ENCODE data around the gene GRXCR2.
"Not testable (repeated sequence)": the region's sequence is repeated elsewhere in the genome, so short reads cannot be mapped to it uniquely, and the experiment has no call there.

Gene GRXCR2

GRCh38 chr5:145898171-145898570 lies 25.4 kb upstream of the GRXCR2 start:
- no peak for TF ChIP-seq CTCF (conservative IDR thresholded peaks at IDR 0.05; ENCODE audit: control insufficient read depth, insufficient read depth, low read depth, low read length)
- no peak overlapping the region for H3K4me3 ChIP-seq (ENCODE audit: control insufficient read depth, low read depth, low read length)
- no peak for DNase-seq (ENCODE audit: low read depth)

- not testable (repeated sequence) for H3K4me3 ChIP-seq (ENCODE audit: control insufficient read depth, low read depth, low read length); DNase-seq (ENCODE audit: low read depth)
These were observed 18.6 kb upstream of the GRXCR2 start for GRCh38 chr5:145891378-145891777.

GRCh38 chr5:145889611-145890010 lies 16.8 kb upstream of the GRXCR2 start:
- H3K4me3 ChIP-seq (ENCODE audit: control insufficient read depth, low read depth, low read length), result no peak overlapping the region
- DNase-seq (ENCODE audit: low read depth), result no peak
- TF ChIP-seq CTCF (conservative IDR thresholded peaks at IDR 0.05; ENCODE audit: control insufficient read depth, insufficient read depth, low read depth, low read length), result no peak

GRCh38 chr5:145887976-145888574 lies 15.3 kb upstream of the GRXCR2 start:
- DNase-seq (ENCODE audit: low read depth), result peak; percentile 60
- peak; percentile 86 for TF ChIP-seq CTCF (conservative IDR thresholded peaks at IDR 0.05; ENCODE audit: control insufficient read depth, insufficient read depth, low read depth, low read length)

GRCh38 chr5:145887217-145887616 lies 14.4 kb upstream of the GRXCR2 start:
- TF ChIP-seq CTCF (conservative IDR thresholded peaks at IDR 0.05; ENCODE audit: control insufficient read depth, insufficient read depth, low read depth, low read length), result no peak
- DNase-seq (ENCODE audit: low read depth), result no peak
- no peak overlapping the region for H3K4me3 ChIP-seq (ENCODE audit: control insufficient read depth, low read depth, low read length)

More at GRCh38 chr5:145887976-145888574, 15.3 kb upstream of the GRXCR2 start:
- H3K4me3 ChIP-seq (ENCODE audit: control insufficient read depth, low read depth, low read length), result no peak overlapping the region

GRCh38 chr5:145874765-145875164 lies 2.0 kb upstream of the GRXCR2 start:
- no peak overlapping the region for H3K4me3 ChIP-seq (ENCODE audit: control insufficient read depth, low read depth, low read length)
- TF ChIP-seq CTCF (conservative IDR thresholded peaks at IDR 0.05; ENCODE audit: control insufficient read depth, insufficient read depth, low read depth, low read length), result no peak
- DNase-seq (ENCODE audit: low read depth), result no peak

GRCh38 chr5:145872486-145872885 lies 328 bp downstream of the GRXCR2 start:
- no peak overlapping the region for H3K4me3 ChIP-seq (ENCODE audit: control insufficient read depth, low read depth, low read length)
- no peak for DNase-seq (ENCODE audit: low read depth)
- TF ChIP-seq CTCF (conservative IDR thresholded peaks at IDR 0.05; ENCODE audit: control insufficient read depth, insufficient read depth, low read depth, low read length), result no peak

Data from fibroblast of mammary gland (primary cell).